Mucosa of stomach (tissue), 1 donor: Measurements from ENCODE around the gene COG3.

Source experiments
- H3K27me3 ChIP-seq: one replicate; pipeline ENCODE4 v1.7.0; 2013; ENCODE audit warnings: mild to moderate bottlenecking, low read length; ENCODE audit not compliant: control insufficient read depth, insufficient read depth
- H3K36me3 ChIP-seq: one replicate; pipeline ENCODE4 v1.7.0; 2013; ENCODE audit warnings: low read length; ENCODE audit not compliant: control insufficient read depth, insufficient read depth
- H3K4me1 ChIP-seq: one replicate; pipeline ENCODE4 v1.7.0; 2013; ENCODE audit warnings: mild to moderate bottlenecking, low read length; ENCODE audit not compliant: control insufficient read depth, insufficient read depth
- H3K4me3 ChIP-seq: one replicate; pipeline ENCODE4 v1.7.0; 2013; ENCODE audit warnings: low read length
- H3K9ac ChIP-seq: one replicate; pipeline ENCODE4 v1.7.0; 2013; ENCODE audit warnings: mild to moderate bottlenecking, low read length, moderate library complexity
- H3K9me3 ChIP-seq: one replicate; pipeline ENCODE4 v1.7.0; 2013; ENCODE audit warnings: mild to moderate bottlenecking, low read length, moderate library complexity; ENCODE audit not compliant: control insufficient read depth
- donor health status: Pancreatic carcinoma.

The COG3 gene

DNA sequence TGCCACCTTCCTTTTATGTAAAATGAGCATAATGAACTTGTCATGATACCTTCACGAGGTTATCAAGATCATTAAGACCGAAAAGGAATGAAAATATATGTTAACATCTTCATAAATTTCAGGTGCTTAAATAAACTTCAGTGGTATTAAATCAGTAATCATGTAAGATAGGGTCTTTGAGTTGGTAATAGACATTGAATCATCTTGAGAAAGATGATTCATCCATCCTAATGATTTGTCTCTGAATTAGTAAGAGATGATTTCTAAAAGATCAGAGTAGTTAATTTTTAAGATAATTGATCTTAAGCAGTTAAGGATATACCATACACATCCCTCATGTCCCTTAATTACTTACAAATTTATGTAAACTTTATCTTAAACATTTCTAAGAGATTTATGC, 52.0 kb downstream of the COG3 start:
- H3K4me3 ChIP-seq: no peak overlapping the region
- no peaks in the 10 kb centered on the region for H3K27me3 ChIP-seq
- H3K9ac ChIP-seq: no peak overlapping the region
- H3K36me3 ChIP-seq: no peaks in the 10 kb centered on the region
- no peaks in the 10 kb centered on the region for H3K9me3 ChIP-seq
- no peaks in the 10 kb centered on the region for H3K4me1 ChIP-seq

DNA sequence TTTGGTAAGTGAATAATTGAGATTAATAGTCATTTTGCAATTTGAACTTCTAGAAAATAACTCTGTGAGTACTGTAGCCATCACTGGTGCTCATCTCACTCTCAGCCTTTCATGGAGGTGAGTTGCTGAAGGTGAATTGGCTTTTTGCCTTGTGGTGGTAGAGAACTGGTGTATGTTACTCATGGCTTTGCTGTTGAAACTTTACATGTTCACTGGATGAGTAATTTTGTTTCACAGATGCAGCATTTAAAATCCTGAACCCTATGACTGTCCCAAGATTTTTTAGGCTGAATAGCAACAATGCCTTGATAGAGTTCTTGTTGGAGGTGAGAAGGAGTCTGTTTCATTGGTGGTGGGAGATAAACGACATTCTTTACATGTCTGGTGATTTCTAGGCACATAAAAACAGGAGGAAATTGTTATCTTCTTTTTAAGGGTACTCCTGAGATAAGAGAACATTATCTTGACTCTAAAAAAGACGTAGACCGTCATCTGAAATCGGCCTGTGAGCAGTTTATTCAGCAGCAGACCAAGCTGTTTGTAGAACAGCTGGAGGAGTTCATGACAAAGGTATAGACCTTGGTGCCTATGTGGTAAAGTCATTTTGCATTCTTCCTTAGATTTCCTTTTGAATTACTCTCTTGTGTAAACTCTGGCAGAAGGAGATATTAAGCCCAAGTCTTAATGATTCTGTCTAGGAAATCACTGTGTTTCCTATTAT, 53.9 kb downstream of the COG3 start:
- no peaks in the 10 kb centered on the region for H3K9me3 ChIP-seq
- H3K27me3 ChIP-seq: no peaks in the 10 kb centered on the region

GRCh38 chr13:45519493-45519892, 54.8 kb downstream of the COG3 start:
- H3K4me3 ChIP-seq: no peak overlapping the region
- H3K9me3 ChIP-seq: no peaks in the 10 kb centered on the region
- no peaks in the 10 kb centered on the region for H3K36me3 ChIP-seq
- H3K27me3 ChIP-seq: no peaks in the 10 kb centered on the region
- no peak overlapping the region for H3K9ac ChIP-seq
- H3K4me1 ChIP-seq: no peaks in the 10 kb centered on the region

More for the DNA sequence above, 53.9 kb downstream of the COG3 start:
- no peaks in the 10 kb centered on the region for H3K36me3 ChIP-seq
- H3K4me3 ChIP-seq: no peak overlapping the region
- H3K4me1 ChIP-seq: no peaks in the 10 kb centered on the region
- no peak overlapping the region for H3K9ac ChIP-seq

DNA sequence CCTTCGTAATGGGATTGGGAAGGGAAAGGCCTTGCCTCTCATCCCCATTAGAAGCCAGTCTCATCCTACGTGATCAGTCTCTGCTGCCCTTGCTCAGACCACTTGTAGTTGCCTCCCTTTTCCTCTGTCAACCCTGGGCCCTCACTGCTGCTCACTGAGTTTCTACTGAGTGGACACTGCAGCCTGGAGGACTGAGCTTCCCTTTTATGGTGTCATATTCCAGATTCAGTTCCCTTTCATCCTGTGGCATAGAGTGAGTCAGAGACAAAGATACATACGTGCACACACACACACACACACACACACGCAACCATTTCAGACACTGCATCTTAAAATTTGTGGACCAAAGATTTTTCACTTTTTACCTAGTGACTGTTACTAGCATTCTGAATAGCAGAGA, 56.6 kb downstream of the COG3 start:
- H3K4me1 ChIP-seq: no peaks in the 10 kb centered on the region
- no peaks in the 10 kb centered on the region for H3K9me3 ChIP-seq
- H3K36me3 ChIP-seq: no peaks in the 10 kb centered on the region
- no peak overlapping the region for H3K9ac ChIP-seq
- no peak overlapping the region for H3K4me3 ChIP-seq
- H3K27me3 ChIP-seq: no peaks in the 10 kb centered on the region

DNA sequence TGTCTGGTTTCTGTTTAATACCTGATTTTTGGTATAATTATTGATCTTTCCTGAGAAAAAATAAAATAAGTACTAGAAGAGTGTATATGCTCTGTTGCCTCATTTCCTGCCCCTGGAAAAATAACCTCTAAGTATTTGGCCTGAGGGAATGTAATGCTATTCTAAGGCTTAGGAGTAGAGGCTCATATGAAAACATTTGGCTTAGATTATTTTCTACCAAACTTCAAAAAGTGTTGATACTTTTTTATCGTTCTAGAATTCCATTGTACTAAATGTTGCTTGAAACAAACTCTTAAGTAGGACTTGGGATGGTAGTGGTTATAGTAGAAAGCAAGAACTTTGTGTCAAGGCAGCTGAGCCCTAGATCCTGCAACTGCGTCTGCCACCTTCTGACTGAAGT, 57.8 kb downstream of the COG3 start:
- no peaks in the 10 kb centered on the region for H3K36me3 ChIP-seq
- no peaks in the 10 kb centered on the region for H3K27me3 ChIP-seq
- H3K9me3 ChIP-seq: no peaks in the 10 kb centered on the region
- no peak overlapping the region for H3K9ac ChIP-seq
- H3K4me3 ChIP-seq: no peak overlapping the region
- peaks cover 10% of the 10 kb centered on the region for H3K4me1 ChIP-seq

DNA sequence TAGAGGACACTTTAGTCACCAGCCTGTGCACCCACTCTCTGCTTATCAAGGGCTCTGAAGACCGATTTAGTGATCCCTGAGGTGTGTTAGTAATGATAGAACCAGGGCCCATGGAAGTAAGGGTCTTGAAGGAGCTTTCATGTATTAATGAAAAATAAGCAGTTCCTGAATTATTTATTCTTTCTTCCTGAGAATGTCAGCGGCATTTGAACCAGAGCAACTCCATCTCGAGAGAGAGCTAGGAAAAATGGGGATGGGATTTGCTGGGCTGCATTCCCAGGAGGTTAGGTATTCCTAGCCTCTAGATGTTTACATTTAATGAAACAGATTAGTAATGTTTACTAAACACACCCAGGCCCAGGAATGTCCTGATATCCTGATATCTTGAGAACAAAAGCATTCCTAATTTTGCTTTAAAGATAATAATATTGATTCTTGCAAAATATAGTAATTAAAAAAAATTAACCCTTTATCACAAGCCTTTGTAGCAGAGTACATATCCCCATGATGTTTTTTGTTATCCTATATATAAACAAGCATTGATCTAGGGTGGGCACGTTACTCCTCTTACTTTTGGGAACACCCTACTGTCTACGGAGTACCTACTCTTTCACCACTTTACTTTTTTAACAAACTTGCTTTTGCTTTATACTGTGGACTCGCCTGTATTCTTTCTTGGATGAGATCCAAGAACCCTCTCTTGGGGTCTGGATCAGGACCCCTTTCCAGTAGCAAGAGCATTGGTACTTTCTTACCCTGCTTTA, 63.1 kb downstream of the COG3 start:
- no peaks in the 10 kb centered on the region for H3K27me3 ChIP-seq
- H3K36me3 ChIP-seq: peaks cover 5% of the 10 kb centered on the region
- H3K9me3 ChIP-seq: no peaks in the 10 kb centered on the region
- H3K4me1 ChIP-seq: peaks cover 18% of the 10 kb centered on the region
- no peak overlapping the region for H3K4me3 ChIP-seq
- H3K9ac ChIP-seq: no peak overlapping the region

GRCh38 chr13:45529758-45530157, 65.0 kb downstream of the COG3 start:
- Histone ChIP-seq H3K36me3 (peaks cover 12% of the 10 kb centered on the region), H3K9ac (no peak overlapping the region), H3K4me1 (peaks cover 18% of the 10 kb centered on the region), H3K27me3 (no peaks in the 10 kb centered on the region), H3K4me3 (no peak overlapping the region), H3K9me3 (no peaks in the 10 kb centered on the region)

DNA sequence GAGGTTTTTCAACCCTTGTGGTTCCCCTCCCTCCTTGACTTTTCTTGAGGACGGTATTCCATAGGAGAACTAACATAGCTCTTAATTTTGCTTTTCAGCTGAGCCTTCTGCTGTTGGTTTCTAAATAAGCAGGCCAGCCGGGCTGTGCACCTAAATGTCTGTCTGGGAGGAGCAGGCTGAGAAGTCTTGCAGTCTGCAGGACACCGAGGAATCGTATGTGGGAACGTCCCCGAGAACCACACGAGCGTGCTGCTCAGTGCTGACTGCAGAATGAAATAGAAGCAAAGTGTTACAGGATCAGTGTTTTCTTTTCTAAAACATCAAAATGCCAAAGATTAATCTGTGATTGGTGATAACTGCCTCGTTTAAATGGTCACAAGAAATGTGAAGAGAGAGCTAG, 69.9 kb downstream of the COG3 start:
- no peaks in the 10 kb centered on the region for H3K9me3 ChIP-seq
- no peak overlapping the region for H3K4me3 ChIP-seq
- peaks cover 12% of the 10 kb centered on the region for H3K36me3 ChIP-seq
- H3K4me1 ChIP-seq: no peaks in the 10 kb centered on the region
- H3K9ac ChIP-seq: no peak overlapping the region
- no peaks in the 10 kb centered on the region for H3K27me3 ChIP-seq

DNA sequence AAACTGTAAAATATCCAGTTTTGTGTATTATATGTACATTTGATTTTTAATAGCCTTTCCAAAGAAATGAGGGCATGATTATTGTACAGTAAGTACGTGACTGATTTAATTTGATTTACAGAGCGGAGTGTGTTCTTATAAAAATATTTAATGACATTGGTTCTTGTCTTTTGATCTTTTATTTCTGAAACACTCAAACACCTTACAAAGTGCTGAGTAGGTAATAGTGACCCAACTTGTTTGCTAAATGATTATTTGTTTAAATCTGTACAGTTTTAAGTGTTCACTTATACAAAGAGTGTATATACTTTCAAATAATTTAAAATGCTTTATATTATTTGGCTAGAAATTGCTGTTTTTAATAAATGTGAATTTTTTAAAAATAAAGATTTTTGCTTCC, 71.5 kb downstream of the COG3 start:
- H3K4me1 ChIP-seq: no peaks in the 10 kb centered on the region
- H3K27me3 ChIP-seq: no peaks in the 10 kb centered on the region
- H3K9ac ChIP-seq: no peak overlapping the region
- no peak overlapping the region for H3K4me3 ChIP-seq
- H3K9me3 ChIP-seq: no peaks in the 10 kb centered on the region
- H3K36me3 ChIP-seq: peaks cover 12% of the 10 kb centered on the region

DNA sequence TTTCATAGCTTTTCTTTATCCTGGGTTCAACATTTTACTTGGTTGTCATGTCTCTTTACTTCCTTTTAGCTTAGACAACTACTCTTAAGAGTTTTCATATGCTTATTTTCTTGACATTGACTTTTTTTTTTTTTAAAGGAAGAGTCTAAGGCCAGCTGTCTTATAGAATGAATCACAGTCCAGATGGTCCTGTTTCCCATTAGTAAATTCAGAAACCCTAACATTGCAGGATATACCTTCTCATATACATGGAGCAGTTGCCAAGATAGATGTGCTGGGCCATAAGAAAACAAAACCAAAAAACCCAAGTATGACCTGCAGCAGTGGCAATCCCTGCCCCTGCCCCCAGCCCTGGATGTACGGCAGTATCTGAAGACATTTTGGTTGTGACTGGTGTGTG, 72.8 kb downstream of the COG3 start:
- no peaks in the 10 kb centered on the region for H3K4me1 ChIP-seq
- no peak overlapping the region for H3K9ac ChIP-seq
- H3K9me3 ChIP-seq: no peaks in the 10 kb centered on the region
- no peak overlapping the region for H3K4me3 ChIP-seq
- H3K27me3 ChIP-seq: no peaks in the 10 kb centered on the region
- H3K36me3 ChIP-seq: peaks cover 8% of the 10 kb centered on the region

- Histone ChIP-seq H3K4me1 (no peaks in the 10 kb centered on the region), H3K9ac (no peak overlapping the region), H3K4me3 (no peak overlapping the region), H3K36me3 (peaks cover 2% of the 10 kb centered on the region), H3K9me3 (no peaks in the 10 kb centered on the region), H3K27me3 (no peaks in the 10 kb centered on the region)
These were observed 73.6 kb downstream of the COG3 start for GRCh38 chr13:45538382-45538781.

DNA sequence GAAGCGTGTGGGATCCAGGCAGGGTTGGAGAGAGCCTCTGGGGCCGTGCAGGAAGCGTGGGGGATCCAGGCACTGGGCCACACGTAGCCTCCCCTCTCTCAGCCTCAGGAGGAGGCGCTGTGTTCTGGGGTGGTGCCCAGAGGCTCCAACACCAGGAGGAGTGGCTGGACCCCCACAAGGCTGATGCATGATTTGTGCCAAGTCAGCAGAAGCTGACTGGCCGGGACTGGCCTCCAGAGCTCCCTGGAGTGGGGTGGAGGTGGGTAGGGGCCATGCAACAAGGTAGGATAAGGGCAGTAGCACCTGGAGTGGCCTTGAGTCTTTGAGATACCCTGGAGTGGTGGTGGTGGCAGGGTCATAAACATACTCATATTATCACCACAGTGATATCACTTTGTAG, 75.5 kb downstream of the COG3 start:
- Histone ChIP-seq H3K4me3 (no peak overlapping the region), H3K9ac (no peak overlapping the region), H3K27me3 (no peaks in the 10 kb centered on the region), H3K36me3 (no peaks in the 10 kb centered on the region), H3K9me3 (no peaks in the 10 kb centered on the region), H3K4me1 (no peaks in the 10 kb centered on the region)
